CD14-positive monocyte (primary cell): Measurements from ENCODE around the gene XPNPEP3. TPM values are rescaled to one million over a fixed set of nuclear protein-coding genes. Genes with fewer than 3 reads are reported as not detected.

Experiments used
- DNase-seq, 3 donors: peaks; one replicate each; pipeline ENCODE4 v3.0.0-alpha.2; 2011 to 2022
- H2AFZ ChIP-seq: 2 replicates; pipeline ENCODE4 v1.6.0; 2012; ENCODE audit warnings: mild to moderate bottlenecking, low read depth, low read length, inconsistent platforms; ENCODE audit not compliant: insufficient read depth, poor library complexity, severe bottlenecking
- H3K27ac ChIP-seq, 2 donors: 1 replicate in 1 of 2; 2 replicates in 1 of 2; pipeline ENCODE4 v1.5.1; 2012 to 2013; ENCODE audit warnings: low read length in 2 of 2, control low read depth in 1 of 2, inconsistent platforms in 1 of 2, low read depth in 1 of 2, mild to moderate bottlenecking in 1 of 2
- H3K27me3 ChIP-seq, 2 donors: one replicate each; pipeline versions ENCODE4 v1.6.0 to v1.6.1; 2011 to 2013; ENCODE audit warnings: low read length in 2 of 2; ENCODE audit not compliant: control insufficient read depth in 2 of 2, insufficient read depth in 2 of 2
- H3K36me3 ChIP-seq, 2 donors: replicated peaks in 1 of 2; 1 replicate in 1 of 2; 2 replicates in 1 of 2; pipeline versions ENCODE4 v1.5.1 to v1.6.1; 2012 to 2013; ENCODE audit warnings: low read length in 2 of 2, control low read depth in 1 of 2, inconsistent platforms in 1 of 2, mild to moderate bottlenecking in 1 of 2; ENCODE audit not compliant: insufficient read depth in 2 of 2, control insufficient read depth in 1 of 2
- H3K4me1 ChIP-seq, 2 donors: 1 replicate in 1 of 2; 2 replicates in 1 of 2; pipeline versions ENCODE4 v1.5.1 to v1.6.1; 2012 to 2013; ENCODE audit warnings: low read length in 2 of 2, control low read depth in 1 of 2, inconsistent platforms in 1 of 2, mild to moderate bottlenecking in 1 of 2, moderate library complexity in 1 of 2; ENCODE audit not compliant: insufficient read depth in 2 of 2, control insufficient read depth in 1 of 2
- H3K4me2 ChIP-seq: replicated peaks from 2 replicates; pipeline ENCODE3; 2012; ENCODE audit warnings: low read length, moderate library complexity, mild to moderate bottlenecking; ENCODE audit not compliant: poor library complexity, severe bottlenecking; ENCODE audit errors: extremely low read depth
- H3K4me3 ChIP-seq, 3 experiments: fragments of 200-600 bp in 1 of 3; sonication (generic) in 1 of 3; replicated peaks in 1 of 3; 1 replicate in 2 of 3; 2 replicates in 1 of 3; pipeline ENCODE4 v1.5.1; 2011 to 2013; ENCODE audit warnings: low read length in 3 of 3, mild to moderate bottlenecking in 3 of 3, control low read depth in 2 of 3, low read depth in 2 of 3, inconsistent platforms in 1 of 3, moderate library complexity in 1 of 3
- H3K79me2 ChIP-seq: 2 replicates; pipeline ENCODE4 v1.6.0; 2012; ENCODE audit warnings: mild to moderate bottlenecking, control low read depth, inconsistent platforms, low read length, moderate library complexity; ENCODE audit not compliant: insufficient read depth
- H3K9ac ChIP-seq: 2 replicates; pipeline ENCODE4 v1.6.0; 2017; ENCODE audit warnings: low read length, mild to moderate bottlenecking; ENCODE audit not compliant: insufficient read depth, poor library complexity, severe bottlenecking
- H3K9me3 ChIP-seq, 2 donors: replicated peaks in 1 of 2; 1 replicate in 1 of 2; 2 replicates in 1 of 2; pipeline versions ENCODE4 v1.5.1 to v1.6.1; 2012 to 2013; ENCODE audit warnings: low read length in 2 of 2, control low read depth in 1 of 2; ENCODE audit not compliant: control insufficient read depth in 1 of 2, insufficient read depth in 1 of 2
- H4K20me1 ChIP-seq: 2 replicates; pipeline ENCODE4 v1.6.0; 2012; ENCODE audit warnings: mild to moderate bottlenecking, low read length, control low read depth, moderate library complexity; ENCODE audit not compliant: insufficient read depth
- H3K27ac Mint-ChIP-seq, 7 donors: one replicate each; pipeline ENCODE4 v1.8.0; 2020; ENCODE audit warnings: mild to moderate bottlenecking in 7 of 7, mixed read lengths in 7 of 7, moderate library complexity in 6 of 7, inconsistent platforms in 2 of 7
- H3K27me3 Mint-ChIP-seq, 3 donors: one replicate each; pipeline ENCODE4 v1.8.0; 2021 to 2022; ENCODE audit warnings: low read depth in 3 of 3, mild to moderate bottlenecking in 3 of 3, mixed read lengths in 3 of 3, moderate library complexity in 3 of 3, inconsistent platforms in 1 of 3
- H3K36me3 Mint-ChIP-seq, 2 donors: one replicate each; pipeline ENCODE4 v1.8.0; 2020; ENCODE audit warnings: mixed read lengths in 2 of 2, inconsistent platforms in 1 of 2, mild to moderate bottlenecking in 1 of 2
- H3K4me1 Mint-ChIP-seq: one replicate; pipeline ENCODE4 v1.8.0; 2020; ENCODE audit warnings: mild to moderate bottlenecking, mixed read lengths
- H3K4me3 Mint-ChIP-seq, 2 donors: one replicate each; pipeline ENCODE4 v1.8.0; 2020; ENCODE audit warnings: mild to moderate bottlenecking in 2 of 2, mixed read lengths in 2 of 2, moderate library complexity in 1 of 2
- H3K9me3 Mint-ChIP-seq, 7 donors: one replicate each; pipeline ENCODE4 v1.8.0; 2020 to 2022; ENCODE audit warnings: mixed read lengths in 7 of 7, mild to moderate bottlenecking in 6 of 7, moderate library complexity in 6 of 7, inconsistent platforms in 2 of 7
- WGBS: methylation state at CpG from one replicate; pipeline ENCODE4 v1.1.5; 2013; ENCODE audit warnings: missing lambda C conversion rate; ENCODE audit not compliant: insufficient coverage; 5-methylcytosine and 5-hydroxymethylcytosine counted together
- intact Hi-C, 2 donors: fragments of 100-400 bp; cut with micrococcal nuclease; formaldehyde crosslinking; loops; one replicate each; pipeline versions ENCODE4 v1.15.0 to v1.15.1; 2023
- polyA plus RNA-seq, 3 donors: library from polyadenylated mRNA; depleted of rRNA in 1 of 3; unstranded in 2 of 3; stranded (reverse) in 1 of 3; fragments of 300-500 nt in 2 of 3; fragments of >200 nt in 1 of 3; fragmentation: Illumina TruSeq in 2 of 3; gene quantifications; 1 replicate in 2 of 3; 2 replicates in 1 of 3; pipeline ENCODE4 v1.2.3, GENCODE V29; 2012 to 2021
- TF ChIP-seq, protein P1 (sequence below): fragments of 200-600 bp; IDR thresholded peaks from one replicate; pipeline ENCODE4 v1.8.0; 2022; ENCODE audit warnings: antibody characterized with exemption, mild to moderate bottlenecking

Gene XPNPEP3
- polyA plus RNA-seq, 3 donors = 3.6 to 9.4 (median 7.3) TPM

- no peaks in the 10 kb centered on the region for H3K27me3 Mint-ChIP-seq
- peak overlapping the region; percentile 97 to 99 for H3K4me3 Mint-ChIP-seq
- Histone ChIP-seq H4K20me1 (peaks cover 14% of the 10 kb centered on the region), H2AFZ (peak overlapping the region; percentile 95), H3K27ac (peak overlapping the region; percentile 95 to 97), H3K79me2 (peaks cover 92% of the 10 kb centered on the region), H3K36me3 (peaks cover 6 to 16% of the 10 kb centered on the region in 2 donors), H3K4me1 (peaks cover 18 to 28% of the 10 kb centered on the region in 2 donors), H3K4me2 (peak overlapping the region; percentile 99), H3K27me3 (no peaks in the 10 kb centered on the region), H3K9me3 (no peaks in the 10 kb centered on the region), H3K9ac (peak overlapping the region; percentile 94), H3K4me3 (peak overlapping the region; percentile 87 to 98 (median 89))
- peak; percentile 17 to 34 (median 18) for DNase-seq
- H3K27ac Mint-ChIP-seq = peak overlapping the region; percentile 90 to 100 (median 100)
- 96% methylated on average over 3 of the region's 20 CpGs for WGBS
- intact Hi-C loops = loop anchor here (5.0 kb wide), 2 partner anchors 38 to 432 kb away; partner anchors contain the start of genes SLC25A17 (in 2 of the 2) and RANGAP1 (in 1 of the 2)
- H3K4me1 Mint-ChIP-seq = peaks cover 23% of the 10 kb centered on the region
- TF ChIP-seq, protein P1, sequence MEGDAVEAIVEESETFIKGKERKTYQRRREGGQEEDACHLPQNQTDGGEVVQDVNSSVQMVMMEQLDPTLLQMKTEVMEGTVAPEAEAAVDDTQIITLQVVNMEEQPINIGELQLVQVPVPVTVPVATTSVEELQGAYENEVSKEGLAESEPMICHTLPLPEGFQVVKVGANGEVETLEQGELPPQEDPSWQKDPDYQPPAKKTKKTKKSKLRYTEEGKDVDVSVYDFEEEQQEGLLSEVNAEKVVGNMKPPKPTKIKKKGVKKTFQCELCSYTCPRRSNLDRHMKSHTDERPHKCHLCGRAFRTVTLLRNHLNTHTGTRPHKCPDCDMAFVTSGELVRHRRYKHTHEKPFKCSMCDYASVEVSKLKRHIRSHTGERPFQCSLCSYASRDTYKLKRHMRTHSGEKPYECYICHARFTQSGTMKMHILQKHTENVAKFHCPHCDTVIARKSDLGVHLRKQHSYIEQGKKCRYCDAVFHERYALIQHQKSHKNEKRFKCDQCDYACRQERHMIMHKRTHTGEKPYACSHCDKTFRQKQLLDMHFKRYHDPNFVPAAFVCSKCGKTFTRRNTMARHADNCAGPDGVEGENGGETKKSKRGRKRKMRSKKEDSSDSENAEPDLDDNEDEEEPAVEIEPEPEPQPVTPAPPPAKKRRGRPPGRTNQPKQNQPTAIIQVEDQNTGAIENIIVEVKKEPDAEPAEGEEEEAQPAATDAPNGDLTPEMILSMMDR = no peak
- H3K36me3 Mint-ChIP-seq = peaks cover 3 to 13% of the 10 kb centered on the region in 2 donors
- no peaks in the 10 kb centered on the region for H3K9me3 Mint-ChIP-seq
These were observed 1.6 kb upstream of the XPNPEP3 start for GRCh38 chr22:40855071-40855978.

DNA sequence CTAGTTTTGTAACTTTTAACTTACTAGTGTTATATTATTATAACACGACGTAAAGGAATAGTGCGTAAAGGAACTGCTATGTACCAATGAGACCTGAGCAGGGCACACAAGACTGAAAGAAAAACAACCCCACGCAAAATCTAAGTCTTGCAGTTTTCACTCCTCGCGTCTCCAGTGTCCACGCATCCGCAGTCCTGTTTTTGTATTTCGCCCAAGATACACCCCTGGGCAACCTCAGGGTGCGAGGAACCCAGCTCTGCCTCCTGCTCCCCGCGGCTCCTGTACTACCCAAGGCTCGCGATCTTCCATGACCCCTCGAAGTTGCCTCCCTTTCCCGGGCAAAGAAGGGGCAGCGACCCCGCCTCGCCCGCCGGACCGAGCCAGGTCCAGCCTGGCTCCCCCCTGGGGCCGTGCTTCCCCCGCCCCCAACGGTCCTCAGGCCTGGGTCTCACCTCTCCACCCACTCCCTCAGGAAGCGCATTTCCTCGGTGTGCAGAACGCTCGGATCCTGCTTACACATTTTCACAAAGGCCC lies 902 bp upstream of the XPNPEP3 start:
- Histone ChIP-seq H3K4me3 (peak overlapping the region; percentile 87 to 98 (median 89)), H3K36me3 (peaks cover 4 to 9% of the 10 kb centered on the region in 2 donors), H3K4me1 (peaks cover 18 to 28% of the 10 kb centered on the region in 2 donors), H4K20me1 (peaks cover 11% of the 10 kb centered on the region), H3K27ac (peak overlapping the region; percentile 95 to 97), H3K27me3 (no peaks in the 10 kb centered on the region), H3K4me2 (peak overlapping the region; percentile 99), H3K9ac (peak overlapping the region; percentile 94), H3K79me2 (peaks cover 85% of the 10 kb centered on the region), H3K9me3 (no peaks in the 10 kb centered on the region), H2AFZ (peak overlapping the region; percentile 95)
- DNase-seq = peak; percentile 3 to 24 (median 14)
- Mint-ChIP-seq H3K4me3 (peak overlapping the region; percentile 97 to 99), H3K27me3 (no peaks in the 10 kb centered on the region), H3K27ac (peak overlapping the region; percentile 100), H3K4me1 (peaks cover 23% of the 10 kb centered on the region), H3K36me3 (peaks cover 0 to 12% of the 10 kb centered on the region in 2 donors), H3K9me3 (no peaks in the 10 kb centered on the region)
- intact Hi-C loops = loop anchor here (5.0 kb wide), 2 partner anchors 39 to 431 kb away; partner anchors contain the start of genes SLC25A17 (in 2 of the 2) and RANGAP1 (in 1 of the 2)
- WGBS = 0% methylated on average over 13 of the region's 29 CpGs
- TF ChIP-seq, protein P1 = no peak
